Stimulated activated CD8-positive, alpha-beta memory T cell treated with anti-CD3 and anti-CD28 coated beads, Interleukin-15, amount 100 ng/mL, for 48 hours (primary cell): ENCODE results near the gene ARMC9.

Experiments
- DNase-seq, 2 donors: peaks; one replicate each; pipeline ENCODE4 v3.0.0-alpha.2; 2020; ENCODE audit warnings: low read depth in 2 of 2

Gene ARMC9

DNA sequence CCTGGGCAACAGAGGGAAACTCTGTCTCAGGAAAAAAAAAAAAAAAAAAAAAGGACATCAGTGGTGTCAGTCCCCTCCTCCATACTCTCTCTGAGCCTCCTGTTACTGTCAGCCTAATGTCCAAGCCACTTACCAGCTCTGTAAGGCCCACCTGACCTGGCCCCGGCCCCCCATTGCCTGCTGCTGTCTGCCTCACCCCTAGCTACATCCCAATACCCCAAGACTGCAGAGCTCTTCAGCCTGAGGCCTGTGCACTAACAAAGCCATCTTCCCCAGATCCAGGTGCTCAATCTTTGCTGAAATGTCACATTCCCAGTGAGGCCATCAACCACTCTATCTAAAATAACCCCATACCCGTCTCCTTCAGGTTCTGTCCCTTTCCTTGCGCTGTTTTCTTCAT, 5.7 kb downstream of the ARMC9 start:
- DNase-seq: no peak

DNA sequence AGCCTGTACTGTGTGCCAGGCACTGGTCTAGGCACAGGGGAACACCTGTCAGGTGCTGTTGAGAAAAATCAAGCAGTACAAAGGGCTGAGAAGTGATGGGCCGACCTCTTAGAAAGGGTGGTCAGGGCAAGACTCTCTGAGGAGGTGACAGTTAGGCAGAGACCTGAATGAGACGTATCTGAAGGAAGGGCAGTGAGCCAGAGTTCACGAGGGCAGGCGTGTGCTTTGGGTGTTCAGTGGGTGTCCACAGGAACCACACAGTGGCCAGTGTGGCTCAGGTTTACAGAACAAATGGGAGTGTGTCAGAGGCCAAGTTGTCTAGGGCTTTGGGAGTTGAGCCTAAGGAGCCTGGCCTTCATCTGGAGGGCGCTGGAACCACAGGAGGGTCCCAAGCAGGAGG, 6.2 kb downstream of the ARMC9 start:
- DNase-seq: no peak

DNA sequence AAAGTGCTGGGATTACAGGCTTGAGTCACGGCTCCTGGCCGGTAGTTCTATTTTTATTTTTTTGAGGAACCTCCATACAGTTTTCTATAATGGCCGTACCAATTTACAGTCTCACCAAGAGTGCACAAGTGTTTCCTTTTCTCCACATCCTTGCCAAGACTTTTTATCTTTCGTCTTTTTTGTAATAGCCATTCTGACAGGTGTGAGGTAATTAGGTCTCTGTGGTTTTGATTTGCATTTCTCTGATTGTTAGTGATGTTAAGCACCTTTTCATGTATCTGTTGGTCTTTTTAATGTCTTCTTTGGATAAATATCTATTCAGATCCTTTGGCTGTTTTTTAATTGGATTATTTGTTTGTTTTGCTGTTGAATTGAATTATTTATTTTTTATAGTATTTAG, 9.3 kb downstream of the ARMC9 start:
- no peak for DNase-seq

DNA sequence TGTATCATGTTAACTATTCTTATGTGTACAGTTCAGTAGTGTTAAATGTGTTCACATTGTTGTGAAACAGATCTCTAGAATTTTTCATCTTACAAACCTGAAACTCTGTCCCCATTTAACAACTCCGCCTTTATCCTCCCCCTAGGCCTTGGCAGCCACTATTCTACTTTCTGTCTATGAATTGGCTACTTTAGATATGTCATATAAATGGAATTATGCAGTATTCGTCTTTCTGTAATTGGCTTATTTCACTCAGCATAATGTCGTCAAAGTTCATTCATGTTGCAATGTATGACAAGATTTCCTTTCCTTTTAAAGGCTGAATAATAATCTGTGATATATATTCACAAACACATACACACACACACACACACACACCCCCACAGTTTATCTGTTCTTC, 12.4 kb downstream of the ARMC9 start:
- DNase-seq: no peak

DNA sequence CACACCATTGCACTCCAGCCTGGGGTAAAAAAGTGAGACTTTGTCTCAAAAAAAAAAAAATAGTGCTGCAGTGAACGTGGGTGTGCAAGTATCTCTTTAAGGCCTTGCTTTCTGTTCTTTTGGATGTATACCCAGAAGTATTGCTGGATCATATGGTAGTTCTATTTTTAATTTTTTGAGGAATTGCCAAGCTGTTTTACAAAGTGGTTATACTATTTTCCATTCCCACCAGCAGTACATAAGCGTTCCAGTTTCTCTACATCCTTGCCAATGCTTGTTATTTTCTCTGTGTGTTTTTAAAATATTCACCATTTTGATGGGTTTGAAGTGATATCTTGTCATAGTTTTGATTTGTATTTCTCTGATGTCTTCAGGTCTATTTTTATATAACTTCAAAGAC, 13.1 kb downstream of the ARMC9 start:
- DNase-seq: no peak

DNA sequence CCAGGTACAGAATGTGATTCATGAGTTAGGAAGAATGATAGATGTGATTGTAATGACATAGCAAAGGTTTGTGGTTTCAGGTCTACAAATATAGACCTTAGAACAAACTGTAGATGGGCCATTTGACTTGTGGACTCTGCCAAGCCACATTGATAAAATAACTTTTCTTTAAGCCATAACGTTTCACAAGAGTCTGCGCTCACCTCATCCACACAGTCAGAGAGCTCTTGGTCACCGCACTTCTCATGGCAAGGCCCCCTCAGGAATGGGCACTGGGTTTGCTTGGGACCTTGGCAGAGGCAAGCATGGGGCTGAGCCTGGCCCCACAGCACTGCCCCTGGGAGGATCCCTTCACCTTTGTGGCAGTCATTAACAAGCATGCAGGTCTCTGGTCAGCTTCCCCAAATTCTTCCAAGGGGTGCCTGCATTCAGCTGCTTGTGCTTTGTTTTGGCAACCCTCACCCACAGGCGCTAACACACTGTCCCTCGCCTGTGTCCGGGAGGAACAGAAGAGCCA, 14.0 kb downstream of the ARMC9 start:
- DNase-seq: no peak

DNA sequence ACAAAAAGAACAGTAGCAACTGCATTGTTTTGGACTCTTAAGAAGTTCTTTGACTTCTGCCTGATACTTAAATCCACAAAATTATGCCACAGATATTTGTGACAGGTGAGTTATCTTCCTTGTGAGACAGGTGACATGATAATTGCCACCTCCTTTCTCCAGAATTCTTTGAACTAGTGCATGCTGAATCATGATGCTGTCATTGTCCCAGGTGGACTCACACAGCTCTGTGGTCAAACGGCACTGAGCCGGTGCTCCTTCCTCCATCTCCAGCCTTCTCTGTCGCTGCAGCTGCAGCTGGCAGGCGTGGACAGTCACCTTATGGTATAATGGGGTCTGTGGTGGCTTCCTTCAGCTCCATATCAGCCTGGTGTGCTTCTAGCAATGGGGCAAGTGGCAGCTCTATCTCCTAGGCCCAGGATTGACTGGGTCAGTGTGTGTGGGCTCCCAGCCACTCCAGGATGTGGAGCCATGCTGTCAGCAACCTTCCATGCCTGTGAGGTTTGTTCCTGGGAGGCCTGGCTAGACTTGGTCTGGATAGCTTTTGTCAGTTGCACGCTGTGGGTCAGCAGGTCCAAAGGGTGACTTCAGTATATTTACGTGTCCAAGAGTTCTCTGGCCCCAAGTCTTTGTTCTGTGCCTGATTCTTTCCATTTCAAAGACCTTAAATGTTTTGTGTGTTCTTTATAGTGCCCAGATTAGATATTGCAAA, 15.7 kb downstream of the ARMC9 start:
- no peak for DNase-seq

DNA sequence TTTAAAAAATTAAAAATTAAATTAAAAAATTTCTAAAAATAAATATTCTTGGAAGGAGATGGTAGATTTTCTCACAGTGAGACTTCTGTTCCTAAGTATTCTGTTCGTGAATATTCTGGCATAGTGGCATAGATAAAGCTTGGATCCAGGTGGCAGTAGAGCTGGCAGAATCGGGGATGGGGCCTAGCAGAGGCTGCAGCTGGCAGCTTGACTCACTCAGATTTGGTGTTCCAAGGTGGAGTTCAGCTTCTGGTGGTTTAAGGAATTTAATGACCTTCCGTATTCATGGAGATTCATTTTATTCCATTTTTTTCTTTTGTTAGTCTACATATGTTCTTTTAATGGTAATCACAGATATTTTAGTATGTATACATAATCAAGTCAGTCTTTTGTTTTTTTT, 19.9 kb downstream of the ARMC9 start:
- no peak for DNase-seq

DNA sequence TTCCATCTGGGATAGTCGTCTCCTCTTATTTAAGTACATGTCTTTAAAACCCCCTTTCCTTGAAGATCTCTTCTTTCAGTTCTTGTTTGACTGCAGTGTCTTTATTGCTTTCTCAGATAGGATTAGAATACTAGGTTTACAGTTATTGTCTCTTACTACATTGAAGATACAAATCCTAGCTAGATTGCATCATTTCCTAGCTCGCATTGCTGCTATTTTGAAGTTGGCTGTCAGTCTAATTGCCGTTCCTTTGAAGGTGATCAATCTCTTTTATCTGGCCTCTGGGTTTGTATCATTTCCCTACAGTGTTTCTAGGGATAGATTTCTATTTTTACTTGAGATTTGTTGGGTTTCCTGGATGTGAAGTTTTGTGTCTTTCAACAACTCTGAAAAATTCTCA, 20.9 kb downstream of the ARMC9 start:
- DNase-seq: no peak

DNA sequence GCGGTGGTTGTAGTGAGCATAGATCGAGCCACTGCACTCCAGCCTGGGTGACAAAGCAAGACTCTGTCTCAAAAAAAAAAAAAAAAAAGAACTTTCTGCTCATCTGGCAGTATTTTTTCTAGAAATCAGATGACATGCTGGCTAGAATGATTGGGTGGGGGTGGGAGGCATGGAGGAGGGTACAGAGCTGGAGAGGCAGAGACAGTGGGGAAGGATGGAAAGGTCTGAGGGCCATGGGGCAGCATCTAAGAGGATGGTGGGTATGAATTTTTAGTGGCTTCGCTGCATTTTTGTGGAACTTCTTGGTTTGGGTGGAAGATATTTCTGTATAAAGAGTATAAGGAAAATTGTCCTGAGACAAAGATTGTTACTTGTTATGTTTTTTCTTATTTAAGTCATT, 23.3 kb downstream of the ARMC9 start:
- DNase-seq: no peak

DNA sequence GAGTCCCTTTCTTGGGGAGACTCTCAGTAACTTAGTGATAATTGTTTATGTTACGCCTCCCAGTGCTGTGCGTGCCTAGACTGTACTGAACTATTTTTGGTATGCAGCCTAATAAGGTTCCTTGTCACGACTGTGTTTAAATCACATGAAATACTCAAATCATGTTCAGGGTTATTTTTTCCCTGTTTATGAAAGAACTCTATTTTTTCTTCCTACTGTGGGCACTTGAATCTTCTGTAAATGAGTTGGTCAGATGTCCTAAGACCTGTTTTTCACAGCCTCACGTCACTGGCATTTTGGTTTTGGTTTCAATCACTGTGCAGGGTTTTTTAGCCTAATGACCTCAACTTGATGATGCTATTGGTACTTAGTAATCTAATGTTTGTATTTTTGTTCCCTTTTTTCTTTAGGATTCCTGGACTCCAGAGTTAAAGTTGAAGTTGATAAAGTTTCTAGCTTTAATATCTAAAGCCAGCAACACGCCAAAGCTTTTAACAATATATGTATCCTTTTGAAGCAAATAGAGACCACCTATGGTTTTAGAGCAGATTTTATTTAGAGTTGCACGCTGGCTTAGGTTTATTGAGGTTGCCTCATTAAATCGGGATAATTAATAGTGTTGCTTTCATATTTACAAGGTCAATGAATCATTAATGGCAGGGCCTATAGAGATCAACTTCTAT, 24.0 kb downstream of the ARMC9 start:
- no peak for DNase-seq

DNA sequence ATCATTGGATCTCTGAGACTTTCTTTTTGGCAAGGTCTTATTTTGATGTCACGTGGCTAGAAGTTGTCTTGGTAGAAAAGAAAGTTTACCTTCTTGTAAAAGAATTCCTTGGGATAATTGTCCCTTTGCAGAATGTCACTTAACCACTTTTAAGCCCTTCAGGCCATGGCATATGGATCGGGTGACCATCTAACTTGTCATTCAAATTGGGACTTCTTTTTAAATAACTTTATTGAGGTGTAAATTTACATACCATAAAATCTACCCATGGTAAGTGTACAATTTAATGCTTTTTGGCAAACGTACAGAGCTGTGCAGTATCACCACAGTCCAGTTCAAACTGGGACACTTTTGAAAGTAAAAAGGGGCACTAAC, 24.6 kb downstream of the ARMC9 start:
- DNase-seq: no peak

DNA sequence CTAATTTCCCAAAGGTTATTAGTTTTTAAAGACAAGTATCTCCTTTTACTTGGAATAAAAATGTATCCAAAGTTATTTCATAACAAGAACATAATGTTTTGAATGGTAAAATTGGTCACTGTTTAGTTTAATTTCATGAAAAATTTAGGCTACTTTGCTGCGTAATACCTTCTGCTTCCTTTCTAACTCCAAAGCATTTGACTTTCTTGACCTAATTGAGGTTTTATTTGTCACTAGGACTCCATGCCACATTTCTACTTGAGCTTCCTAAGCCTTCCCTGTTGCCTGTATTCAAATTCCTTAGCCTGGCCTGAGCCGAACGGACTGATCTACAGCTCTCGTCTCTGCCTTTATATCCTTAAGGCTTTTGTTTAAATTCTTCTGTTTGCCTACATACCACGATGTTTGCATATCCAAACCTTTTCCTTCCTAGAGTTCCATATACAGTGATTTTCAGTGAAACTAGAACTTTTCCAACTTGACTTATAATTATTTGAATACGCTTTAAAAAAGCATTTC, 25.1 kb downstream of the ARMC9 start:
- no peak for DNase-seq

DNA sequence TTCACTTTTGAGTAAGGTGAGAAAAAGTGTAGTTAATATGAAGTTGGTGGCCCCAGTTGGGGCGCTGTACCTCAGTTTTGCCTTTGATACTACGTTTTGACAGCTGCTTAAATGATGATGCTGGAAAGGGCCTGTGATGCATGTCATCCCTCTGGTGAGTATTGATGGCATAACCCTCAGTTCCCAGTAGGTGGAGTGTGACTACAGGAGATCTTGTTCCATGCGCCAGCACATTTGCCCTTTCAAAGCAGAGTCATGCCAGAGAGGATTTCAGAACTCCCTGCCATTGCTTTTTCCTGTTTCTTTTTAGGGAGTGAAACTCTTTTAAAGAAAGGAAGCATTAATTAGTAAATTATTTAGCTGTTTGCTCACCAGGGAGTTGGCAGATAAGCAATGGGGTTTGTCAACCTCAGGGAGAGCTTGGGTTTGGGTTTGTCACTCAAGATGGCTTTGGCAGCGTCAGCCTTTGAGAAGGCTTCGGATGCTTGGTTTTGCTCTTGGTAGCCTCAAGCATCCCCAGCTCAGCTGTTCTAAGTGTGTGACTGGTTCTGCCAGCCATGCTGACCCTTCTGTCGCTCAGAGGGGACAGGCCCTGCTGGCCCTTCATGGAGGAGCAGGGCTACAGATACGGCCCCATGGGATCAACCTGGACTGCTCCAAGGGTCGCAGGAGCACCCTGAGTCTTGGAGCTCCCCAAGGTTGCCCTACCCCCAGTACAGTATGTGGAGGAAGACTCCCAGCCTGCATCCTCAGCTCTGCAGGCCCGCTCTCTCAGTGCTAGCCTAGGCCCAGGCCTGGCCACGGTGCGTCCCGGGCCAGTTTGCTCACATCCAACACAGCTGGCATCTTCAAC, 29.1 kb downstream of the ARMC9 start:
- DNase-seq: peak; percentile 5 to 26

DNA sequence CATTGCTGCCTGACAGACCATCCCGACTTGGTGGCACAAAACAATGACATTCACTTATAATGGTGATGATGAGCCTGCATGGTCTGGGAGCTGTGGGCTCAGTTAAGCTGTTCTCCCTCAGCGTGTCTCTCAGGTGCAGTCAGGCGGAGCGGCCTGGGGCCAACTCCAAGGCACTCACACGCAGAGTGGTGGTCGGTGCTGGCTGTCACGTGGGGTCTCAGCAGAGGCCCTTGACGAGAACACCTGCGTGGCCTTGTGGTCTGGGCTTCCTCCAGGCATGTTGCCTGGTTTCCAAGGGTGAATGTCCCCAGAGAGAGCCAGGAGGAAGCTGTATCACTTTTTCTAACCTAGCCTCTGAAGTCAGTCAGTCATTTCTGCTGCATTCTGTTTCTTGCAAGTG, 29.8 kb downstream of the ARMC9 start:
- no peak for DNase-seq

DNA sequence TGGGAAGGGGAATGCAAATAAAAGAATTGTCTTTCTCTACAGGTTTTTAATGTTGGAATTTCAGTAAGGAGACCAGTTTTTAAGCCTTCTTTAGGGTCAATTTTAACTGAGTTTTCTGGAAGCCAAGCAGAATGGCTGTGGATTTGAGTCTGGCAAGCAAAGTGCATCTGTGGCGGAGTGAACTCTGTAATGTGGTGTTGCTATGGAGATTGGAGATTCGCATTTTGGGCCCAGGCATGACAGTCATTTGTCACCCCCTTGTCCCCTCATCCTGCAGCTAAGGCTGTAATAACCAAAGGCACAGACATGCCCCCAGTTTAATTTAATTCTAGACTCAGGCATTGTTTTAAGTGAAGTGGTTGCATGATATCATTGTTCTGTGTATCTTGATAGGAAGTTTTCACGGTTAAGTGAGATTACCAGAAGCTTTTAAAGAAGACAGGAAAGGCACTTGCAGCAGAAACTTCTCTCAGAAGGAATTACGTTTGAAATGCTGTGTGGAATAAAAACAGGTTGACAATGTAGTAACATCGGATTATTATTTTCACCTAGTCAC, 30.6 kb downstream of the ARMC9 start:
- no peak for DNase-seq

DNA sequence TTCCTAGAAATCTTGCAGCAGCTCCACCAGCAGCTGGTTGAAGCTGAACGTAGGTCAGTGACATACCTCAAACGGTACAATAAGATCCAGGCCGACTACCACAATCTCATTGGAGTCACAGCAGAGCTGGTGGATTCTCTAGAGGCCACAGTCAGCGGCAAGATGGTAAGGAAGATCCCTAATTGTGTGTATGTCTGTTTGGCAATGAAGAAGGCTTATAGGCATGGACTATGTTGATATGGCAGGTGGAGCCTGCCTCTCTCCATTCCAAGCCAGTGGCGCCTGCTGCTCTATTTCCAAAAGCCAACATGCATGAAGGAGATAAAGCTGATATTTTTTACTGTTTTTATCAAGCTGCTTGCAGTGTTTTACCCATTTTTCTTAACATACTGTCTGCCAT, 36.8 kb downstream of the ARMC9 start:
- no peak for DNase-seq

DNA sequence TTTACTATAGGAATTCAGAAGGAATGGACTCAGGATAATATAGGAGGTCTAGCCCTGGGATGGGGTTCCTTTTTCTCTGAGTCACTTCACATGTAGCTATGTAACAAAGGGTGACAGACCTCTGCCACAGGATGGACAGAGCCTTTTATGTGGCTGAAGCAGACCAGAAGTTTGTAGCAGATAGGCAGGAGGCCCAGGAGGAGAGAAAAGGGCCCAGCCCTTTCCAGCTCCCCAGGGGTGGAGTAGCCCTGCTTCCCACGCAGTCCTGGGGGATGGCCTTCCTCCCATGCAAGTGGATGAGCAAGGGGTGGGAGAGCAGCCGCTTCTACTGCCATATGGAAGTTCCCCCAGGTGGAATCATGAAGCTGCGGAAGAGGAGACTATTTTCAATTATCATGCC, 40.3 kb downstream of the ARMC9 start:
- DNase-seq: no peak

DNA sequence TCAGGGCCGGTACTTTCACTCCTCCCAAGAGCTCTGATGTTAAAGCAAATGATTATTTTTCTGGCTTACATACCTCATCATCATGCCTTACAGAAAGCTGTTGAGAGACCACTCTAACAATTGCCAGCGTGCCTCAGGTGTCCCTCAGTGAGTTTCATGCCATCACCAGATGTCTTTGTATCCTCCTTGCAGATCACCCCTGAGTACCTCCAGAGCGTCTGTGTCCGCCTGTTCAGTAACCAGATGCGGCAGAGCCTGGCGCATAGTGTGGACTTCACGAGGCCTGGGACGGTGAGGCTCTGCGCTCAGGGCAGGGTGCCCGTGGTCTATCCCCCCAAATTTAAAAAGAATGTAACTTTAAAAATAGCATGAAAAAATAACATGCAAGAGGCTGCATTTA, 41.3 kb downstream of the ARMC9 start:
- DNase-seq: no peak

DNA sequence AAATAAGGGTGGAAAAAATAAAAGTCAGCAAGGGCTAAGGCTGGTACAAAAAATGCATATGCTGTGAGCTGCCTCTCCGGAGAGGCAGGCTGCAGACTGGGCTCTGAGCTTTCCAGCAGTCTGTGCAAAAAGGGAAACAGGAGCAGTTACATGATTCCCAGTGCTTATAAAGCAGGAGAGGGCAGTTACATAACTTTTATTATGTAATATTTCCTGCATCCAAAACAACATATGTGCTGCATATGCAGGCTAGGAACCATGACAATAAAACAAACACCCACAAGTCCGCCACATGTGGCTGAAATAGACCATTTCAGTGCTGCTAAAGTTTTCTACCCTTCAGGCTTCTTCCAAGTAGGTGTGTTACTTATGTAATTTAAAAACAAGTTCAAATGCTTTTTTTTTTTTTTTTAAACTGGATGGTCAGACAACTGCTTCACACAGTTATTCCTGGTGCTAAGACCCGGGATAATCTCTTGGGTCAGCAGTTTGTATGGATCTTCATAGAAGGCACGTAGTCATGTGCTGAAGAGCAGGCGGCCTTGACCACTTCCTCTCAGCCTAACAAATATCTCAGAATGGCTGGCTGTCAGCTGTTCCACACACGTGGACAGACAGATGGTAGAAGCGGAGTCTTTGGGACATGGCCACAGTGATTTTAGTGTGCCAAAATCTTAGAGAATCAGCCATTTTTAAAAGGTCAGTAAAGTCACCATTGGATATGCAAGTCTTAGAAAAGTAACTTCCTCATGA, 43.5 kb downstream of the ARMC9 start:
- DNase-seq: no peak

DNA sequence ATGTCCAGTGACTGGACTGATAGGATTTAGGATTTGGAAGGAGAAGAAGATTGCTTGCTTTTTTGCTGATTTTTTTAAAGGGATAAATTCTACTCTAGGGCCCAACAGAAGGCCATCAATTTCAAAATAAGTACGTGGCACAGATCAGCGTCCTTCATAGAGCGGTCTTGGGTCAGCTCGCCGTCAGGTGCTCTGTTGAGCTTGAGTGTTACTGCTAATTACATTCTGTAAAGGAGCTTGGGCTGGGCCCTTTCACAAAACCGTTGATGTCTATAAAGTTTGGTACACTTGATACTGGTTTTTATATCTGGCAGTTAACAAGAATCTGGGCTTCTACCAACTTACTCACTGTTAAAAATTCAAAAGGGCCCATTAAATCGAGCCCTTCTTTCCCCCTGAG, 45.4 kb downstream of the ARMC9 start:
- no peak for DNase-seq
